Suprapubic skin (tissue), 4 donors: Measurements from ENCODE around the gene ATF5. TPM values are rescaled to one million over a fixed set of nuclear protein-coding genes. Genes with fewer than 3 reads are reported as not detected.
A peak's percentile ranks its signal among the peaks of the same experiment; 100 is the strongest.

Experiments used
- DNase-seq, 2 donors: peaks; one replicate each; pipeline ENCODE4 v3.0.0-alpha.2; 2019; ENCODE audit warnings: low spot score in 2 of 2
- H3K27ac ChIP-seq: fragments of 200-600 bp; sonication (generic); one replicate; pipeline ENCODE4 v1.5.1; 2019
- H3K27me3 ChIP-seq: fragments of 200-600 bp; sonication (generic); one replicate; pipeline ENCODE4 v1.5.1; 2019
- H3K36me3 ChIP-seq: fragments of 200-600 bp; sonication (generic); one replicate; pipeline ENCODE4 v1.5.1; 2019
- H3K4me1 ChIP-seq: fragments of 200-600 bp; sonication (generic); one replicate; pipeline ENCODE4 v1.5.1; 2019
- H3K4me3 ChIP-seq: fragments of 200-600 bp; sonication (generic); one replicate; pipeline ENCODE4 v1.5.1; 2019; ENCODE audit warnings: mild to moderate bottlenecking
- H3K9me3 ChIP-seq: fragments of 200-600 bp; sonication (generic); one replicate; pipeline ENCODE4 v1.5.1; 2019
- EP300 ChIP-seq: sonication (generic); formaldehyde crosslinking; IDR thresholded peaks from one replicate; pipeline ENCODE4 v1.6.1; 2017; ENCODE audit warnings: antibody characterized with exemption
- POLR2A ChIP-seq, 2 donors: fragments of 450-650 bp; IDR thresholded peaks; one replicate each; pipeline ENCODE4 v1.6.1; 2017; ENCODE audit warnings: antibody characterized with exemption in 2 of 2, mild to moderate bottlenecking in 2 of 2, moderate library complexity in 2 of 2
- POLR2AphosphoS5 ChIP-seq, 3 donors: sonication (generic); formaldehyde crosslinking; IDR thresholded peaks; one replicate each; pipeline ENCODE4 v1.6.1; 2017; ENCODE audit warnings: antibody characterized with exemption in 3 of 3
- WGBS: methylation state at CpG from one replicate; pipeline ENCODE4 v1.1.5; 2018; 5-methylcytosine and 5-hydroxymethylcytosine counted together
- total RNA-seq, 4 donors: library from RNA; depleted of rRNA; stranded (reverse); fragments of >200 nt; gene quantifications; one replicate each; pipeline ENCODE4 v1.1.0, GENCODE V29; 2016
- TF ChIP-seq, protein P1 (sequence below), 2 donors: fragments of 200-600 bp in 1 of 2; fragments of 450-650 bp in 1 of 2; sonication (generic) in 1 of 2; IDR thresholded peaks; one replicate each; pipeline ENCODE4 v1.5.1; 2016 to 2019; ENCODE audit warnings: antibody characterized with exemption in 2 of 2, mild to moderate bottlenecking in 1 of 2, moderate library complexity in 1 of 2

The ATF5 gene
- total RNA-seq, 4 donors from 2014 or later = 4.5 to 9.1 (median 6.7) TPM

GRCh38 chr19:49890349-49891311 is 38.4 kb upstream of the ATF5 start:
- H3K27ac ChIP-seq = no peak overlapping the region
- peak overlapping the region; percentile 49 for H3K4me3 ChIP-seq

DNA sequence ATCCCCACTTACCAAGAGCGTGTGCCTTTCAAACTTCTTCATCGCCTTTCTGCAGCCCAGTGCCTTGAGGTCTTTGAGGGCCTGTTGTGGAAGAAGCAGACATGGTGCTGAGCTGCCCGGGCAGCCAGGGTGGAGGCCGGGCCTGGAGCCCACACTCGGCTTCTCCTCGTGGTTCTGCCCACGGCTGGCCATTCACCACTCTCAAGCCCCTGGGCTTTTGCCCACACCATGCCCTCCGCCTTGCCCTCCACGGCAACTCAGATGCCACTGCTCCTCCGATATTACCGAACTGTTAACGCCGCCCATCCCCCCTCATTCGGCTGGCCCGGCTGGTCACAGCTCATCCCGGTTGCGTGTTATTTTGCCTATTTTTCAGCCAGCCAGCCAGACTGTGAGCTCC is 37.6 kb upstream of the ATF5 start:
- 83% methylated on average over 17 of the region's 17 CpGs for WGBS
- TF ChIP-seq POLR2AphosphoS5 (IDR thresholded peaks at IDR 0.05) (no peak), EP300 (no peak), POLR2A (IDR thresholded peaks at IDR 0.05) (no peak)
- TF ChIP-seq, protein P1, sequence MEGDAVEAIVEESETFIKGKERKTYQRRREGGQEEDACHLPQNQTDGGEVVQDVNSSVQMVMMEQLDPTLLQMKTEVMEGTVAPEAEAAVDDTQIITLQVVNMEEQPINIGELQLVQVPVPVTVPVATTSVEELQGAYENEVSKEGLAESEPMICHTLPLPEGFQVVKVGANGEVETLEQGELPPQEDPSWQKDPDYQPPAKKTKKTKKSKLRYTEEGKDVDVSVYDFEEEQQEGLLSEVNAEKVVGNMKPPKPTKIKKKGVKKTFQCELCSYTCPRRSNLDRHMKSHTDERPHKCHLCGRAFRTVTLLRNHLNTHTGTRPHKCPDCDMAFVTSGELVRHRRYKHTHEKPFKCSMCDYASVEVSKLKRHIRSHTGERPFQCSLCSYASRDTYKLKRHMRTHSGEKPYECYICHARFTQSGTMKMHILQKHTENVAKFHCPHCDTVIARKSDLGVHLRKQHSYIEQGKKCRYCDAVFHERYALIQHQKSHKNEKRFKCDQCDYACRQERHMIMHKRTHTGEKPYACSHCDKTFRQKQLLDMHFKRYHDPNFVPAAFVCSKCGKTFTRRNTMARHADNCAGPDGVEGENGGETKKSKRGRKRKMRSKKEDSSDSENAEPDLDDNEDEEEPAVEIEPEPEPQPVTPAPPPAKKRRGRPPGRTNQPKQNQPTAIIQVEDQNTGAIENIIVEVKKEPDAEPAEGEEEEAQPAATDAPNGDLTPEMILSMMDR (IDR thresholded peaks at IDR 0.05) = no peak
- Histone ChIP-seq H3K36me3 (peaks cover 6% of the 10 kb centered on the region), H3K27me3 (no peaks in the 10 kb centered on the region), H3K27ac (no peak overlapping the region), H3K4me3 (no peak overlapping the region), H3K9me3 (no peaks in the 10 kb centered on the region), H3K4me1 (peaks cover 23% of the 10 kb centered on the region)
- no peak for DNase-seq

More at GRCh38 chr19:49890349-49891311, 38.4 kb upstream of the ATF5 start:
- Histone ChIP-seq H3K9me3 (no peaks in the 10 kb centered on the region), H3K4me1 (peaks cover 23% of the 10 kb centered on the region), H3K27me3 (no peaks in the 10 kb centered on the region), H3K36me3 (peaks cover 7% of the 10 kb centered on the region)
- TF ChIP-seq EP300 (no peak), POLR2A (IDR thresholded peaks at IDR 0.05) (no peak), POLR2AphosphoS5 (IDR thresholded peaks at IDR 0.05) (no peak)
- TF ChIP-seq, protein P1 (IDR thresholded peaks at IDR 0.05) = no peak
- peak in 1 of 2 donors; percentile 76 for DNase-seq
- 4% methylated on average over 47 of the region's 69 CpGs for WGBS

DNA sequence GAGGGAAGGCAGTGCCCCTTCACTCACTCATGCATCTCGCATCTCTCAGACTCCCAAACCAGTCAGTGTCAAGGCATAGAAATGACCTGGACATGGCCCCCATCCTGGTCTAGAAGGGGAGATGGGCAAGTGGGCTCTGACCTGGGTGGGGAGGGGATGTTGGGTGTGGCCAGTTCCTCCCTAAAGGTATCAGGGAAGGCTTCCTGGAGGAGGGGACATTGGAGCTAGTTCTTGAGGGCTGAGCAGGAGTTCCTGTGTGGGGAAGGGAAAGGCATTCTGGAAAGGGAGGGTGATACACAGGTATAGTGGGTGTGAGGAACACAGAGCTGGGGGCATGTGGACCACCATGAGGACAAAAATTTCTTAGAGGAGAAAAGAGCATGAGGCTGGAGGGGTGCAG is 36.3 kb upstream of the ATF5 start:
- Histone ChIP-seq H3K4me3 (no peak overlapping the region), H3K9me3 (no peaks in the 10 kb centered on the region), H3K27ac (no peak overlapping the region), H3K4me1 (peaks cover 32% of the 10 kb centered on the region), H3K27me3 (no peaks in the 10 kb centered on the region), H3K36me3 (peaks cover 6% of the 10 kb centered on the region)
- DNase-seq = no peak
- WGBS = 94% methylated on average over 1 of the region's 1 CpG
- TF ChIP-seq, protein P1 (IDR thresholded peaks at IDR 0.05) = no peak
- TF ChIP-seq EP300 (no peak), POLR2AphosphoS5 (IDR thresholded peaks at IDR 0.05) (no peak), POLR2A (IDR thresholded peaks at IDR 0.05) (no peak)

DNA sequence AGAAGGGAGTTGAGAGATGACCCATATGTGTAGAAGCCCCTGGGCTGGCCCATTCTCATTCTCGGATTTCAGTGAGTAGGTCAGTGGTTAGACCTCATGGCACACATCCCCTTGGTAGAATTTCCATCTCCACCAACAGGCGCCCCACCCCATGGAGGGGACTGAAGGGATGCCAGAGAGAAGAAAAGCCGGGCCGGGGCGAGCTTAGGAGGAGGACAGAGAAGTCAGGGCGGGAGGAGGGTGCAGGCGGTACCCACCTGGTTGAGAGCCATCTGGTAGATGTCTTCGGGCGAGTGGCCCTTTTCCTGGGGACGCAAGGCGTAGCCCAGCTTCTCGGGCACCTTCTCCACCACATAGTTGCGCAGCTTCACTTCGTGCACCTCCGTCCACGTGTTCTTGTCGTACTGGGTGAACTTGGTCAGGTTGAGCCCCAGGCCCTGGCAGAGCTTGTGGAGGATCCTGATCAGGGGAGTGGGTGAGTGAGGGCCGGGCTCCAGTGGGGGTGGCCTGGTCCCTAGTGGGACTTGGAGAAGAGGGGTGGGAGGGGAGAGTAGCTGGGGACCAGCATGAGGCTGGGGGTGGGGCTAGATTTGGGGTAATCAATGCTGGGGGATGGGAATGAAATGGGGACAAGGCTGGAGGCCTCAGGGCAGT is 34.9 kb upstream of the ATF5 start:
- Histone ChIP-seq H3K36me3 (no peaks in the 10 kb centered on the region), H3K9me3 (no peaks in the 10 kb centered on the region), H3K4me1 (peaks cover 38% of the 10 kb centered on the region), H3K27me3 (no peaks in the 10 kb centered on the region), H3K4me3 (no peak overlapping the region), H3K27ac (no peak overlapping the region)
- TF ChIP-seq POLR2A (IDR thresholded peaks at IDR 0.05) (no peak), EP300 (no peak), POLR2AphosphoS5 (IDR thresholded peaks at IDR 0.05) (no peak)
- TF ChIP-seq, protein P1 (IDR thresholded peaks at IDR 0.05) = no peak
- peak in 1 of 2 donors; percentile 60 for DNase-seq
- 89% methylated on average over 18 of the region's 18 CpGs for whole genome bisulfite sequencing
